Endothelial cell of umbilical vein (primary cell): ENCODE data around the gene NAV2.

Experiments used
- MYC ChIP-seq: IDR thresholded peaks from one replicate; pipeline ENCODE4 v1.6.1; 2011; ENCODE audit warnings: mild to moderate bottlenecking, low read depth, low read length
- POLR2A ChIP-seq: IDR thresholded peaks from 2 replicates; pipeline ENCODE4 v1.6.1; 2012; ENCODE audit warnings: low read depth, mild to moderate bottlenecking, control low read depth, low read length

- no peak for TF ChIP-seq POLR2A
- no peak for TF ChIP-seq MYC
Measured at GRCh38 chr11:19821412-19821875, 108.8 kb downstream of the NAV2 start.
